Neuronal stem cell (in vitro differentiated cells): ENCODE measurements around the gene CFAP99.

Experiments used
- DNase-seq: peaks from one replicate; pipeline ENCODE4 v3.0.0-alpha.2; 2013; ENCODE audit warnings: low spot score
- H2AFZ ChIP-seq: one replicate; pipeline ENCODE4 v1.6.1; 2013; ENCODE audit warnings: mild to moderate bottlenecking, low read length, inconsistent platforms
- H2AK5ac ChIP-seq: 2 replicates; pipeline ENCODE4 v1.6.1; 2013; ENCODE audit warnings: low read depth, mild to moderate bottlenecking, inconsistent platforms, low read length, moderate library complexity, mixed read lengths
- H2BK120ac ChIP-seq: 2 replicates; pipeline ENCODE4 v1.6.1; 2013; ENCODE audit warnings: low read depth, mild to moderate bottlenecking, inconsistent platforms, low read length, moderate library complexity, mixed read lengths
- H2BK12ac ChIP-seq: one replicate; pipeline ENCODE4 v1.6.1; 2013; ENCODE audit warnings: low read length, inconsistent platforms
- H2BK15ac ChIP-seq: 2 replicates; pipeline ENCODE4 v1.6.1; 2013; ENCODE audit warnings: mild to moderate bottlenecking, low read length, inconsistent platforms, mixed read lengths
- H2BK5ac ChIP-seq: one replicate; pipeline ENCODE4 v1.6.1; 2013; ENCODE audit warnings: inconsistent platforms, mild to moderate bottlenecking, low read length, moderate library complexity
- H3K14ac ChIP-seq: one replicate; pipeline ENCODE4 v1.6.1; 2013; ENCODE audit warnings: low read length, inconsistent platforms
- H3K18ac ChIP-seq: 2 replicates; pipeline ENCODE4 v1.6.1; 2013; ENCODE audit warnings: low read length, inconsistent platforms
- H3K23ac ChIP-seq: 2 replicates; pipeline ENCODE4 v1.6.1; 2013; ENCODE audit warnings: low read depth, mild to moderate bottlenecking, mixed read lengths, low read length, inconsistent platforms; ENCODE audit not compliant: poor library complexity
- H3K27ac ChIP-seq: replicated peaks from 3 replicates; pipeline ENCODE4 v1.5.1; 2013; ENCODE audit warnings: low read length, inconsistent platforms
- H3K27me3 ChIP-seq, 3 experiments: 2 replicates each; pipeline ENCODE4 v1.6.1; 2013; ENCODE audit warnings: low read length in 3 of 3, mild to moderate bottlenecking in 2 of 3, inconsistent platforms in 1 of 3, low read depth in 1 of 3, mixed read lengths in 1 of 3, moderate library complexity in 1 of 3; ENCODE audit not compliant: control insufficient read depth in 3 of 3, insufficient read depth in 3 of 3
- H3K36me3 ChIP-seq, 2 donors: replicated peaks in 1 of 2; 2 replicates each; pipeline ENCODE4 v1.6.1; 2013; ENCODE audit warnings: low read length in 2 of 2; ENCODE audit not compliant: control insufficient read depth in 2 of 2, insufficient read depth in 2 of 2
- H3K4ac ChIP-seq: 2 replicates; pipeline ENCODE4 v1.6.1; 2013; ENCODE audit warnings: inconsistent platforms, mild to moderate bottlenecking, low read length, moderate library complexity
- H3K4me1 ChIP-seq, 2 donors: 1 replicate in 1 of 2; 2 replicates in 1 of 2; pipeline ENCODE4 v1.6.1; 2013; ENCODE audit warnings: low read length in 2 of 2, low read depth in 1 of 2; ENCODE audit not compliant: control insufficient read depth in 2 of 2, insufficient read depth in 1 of 2
- H3K4me2 ChIP-seq: one replicate; pipeline ENCODE4 v1.6.1; 2013; ENCODE audit warnings: mild to moderate bottlenecking, low read length, inconsistent platforms; ENCODE audit not compliant: insufficient read depth, poor library complexity, severe bottlenecking
- H3K4me3 ChIP-seq, 2 donors: 2 replicates each; pipeline ENCODE4 v1.5.1; 2013; ENCODE audit warnings: low read length in 2 of 2, mild to moderate bottlenecking in 2 of 2, inconsistent platforms in 1 of 2, moderate library complexity in 1 of 2
- H3K79me1 ChIP-seq: one replicate; pipeline ENCODE4 v1.6.1; 2013; ENCODE audit warnings: low read depth, mild to moderate bottlenecking, inconsistent platforms, low read length, moderate library complexity
- H3K9ac ChIP-seq: one replicate; pipeline ENCODE4 v1.6.1; 2013; ENCODE audit warnings: mild to moderate bottlenecking, low read depth, low read length, inconsistent platforms; ENCODE audit not compliant: poor library complexity
- H3K9me3 ChIP-seq, 2 donors: replicated peaks in 1 of 2; 2 replicates each; pipeline versions ENCODE3 to v1.6.1; 2013; ENCODE audit warnings: low read length in 2 of 2, mild to moderate bottlenecking in 2 of 2, inconsistent platforms in 1 of 2, low read depth in 1 of 2, mixed read lengths in 1 of 2, moderate library complexity in 1 of 2; ENCODE audit not compliant: control insufficient read depth in 2 of 2, insufficient read depth in 1 of 2
- H4K8ac ChIP-seq: one replicate; pipeline ENCODE4 v1.6.1; 2013; ENCODE audit warnings: low read depth, mild to moderate bottlenecking, inconsistent platforms, low read length, moderate library complexity
- H4K91ac ChIP-seq: one replicate; pipeline ENCODE4 v1.6.1; 2013; ENCODE audit warnings: low read length, low read depth, mild to moderate bottlenecking, inconsistent platforms; ENCODE audit not compliant: poor library complexity
- WGBS, 2 donors: extraction: QIAGEN DNeasy Blood & Tissue Kit; methylation state at CpG; one replicate each; pipeline ENCODE4 v1.1.7; 2013; ENCODE audit warnings: missing lambda C conversion rate in 2 of 2, mixed read lengths in 1 of 2; ENCODE audit not compliant: insufficient read length in 2 of 2, insufficient replicate concordance in 1 of 2; ENCODE audit errors: extremely low coverage in 2 of 2; 5-methylcytosine and 5-hydroxymethylcytosine counted together

CFAP99 gene

GRCh38 chr4:2501034-2501594, 82.4 kb downstream of the CFAP99 start:
- DNase-seq = no peak
- H3K9ac ChIP-seq = peak overlapping the region; percentile 24
- H3K4ac ChIP-seq = no peak overlapping the region
- peaks cover 44 to 90% of the 10 kb centered on the region in 2 donors for H3K36me3 ChIP-seq
- no CpG with 5 or more reads among the region's 7 CpGs for WGBS, 2 donors
- H2AFZ ChIP-seq = no peak overlapping the region
- no peak overlapping the region for H4K8ac ChIP-seq
- H3K4me2 ChIP-seq = no peak overlapping the region
- H3K4me1 ChIP-seq = no peaks in the 10 kb centered on the region
- no peaks in the 10 kb centered on the region for H3K27me3 ChIP-seq
- H3K27ac ChIP-seq = no peak overlapping the region
- no peak overlapping the region for H2BK12ac ChIP-seq
- no peak overlapping the region for H3K23ac ChIP-seq
- no peak overlapping the region for H2AK5ac ChIP-seq
- H3K79me1 ChIP-seq = peaks cover 6% of the 10 kb centered on the region
- H2BK5ac ChIP-seq = no peak overlapping the region
- H2BK15ac ChIP-seq = no peak overlapping the region
- H3K4me3 ChIP-seq = no peak overlapping the region
- no peak overlapping the region for H3K18ac ChIP-seq
- no peak overlapping the region for H3K14ac ChIP-seq
- no peak overlapping the region for H4K91ac ChIP-seq
- no peaks in the 10 kb centered on the region for H3K9me3 ChIP-seq
- H2BK120ac ChIP-seq = no peak overlapping the region

- Histone ChIP-seq H3K4me3 (no peak overlapping the region), H3K23ac (no peak overlapping the region), H2BK120ac (no peak overlapping the region), H3K27me3 (no peaks in the 10 kb centered on the region), H3K79me1 (peaks cover 5% of the 10 kb centered on the region), H2BK12ac (no peak overlapping the region), H2AK5ac (no peak overlapping the region), H3K14ac (no peak overlapping the region), H2BK5ac (no peak overlapping the region), H3K9ac (no peak overlapping the region), H2AFZ (no peak overlapping the region), H3K4me2 (no peak overlapping the region), H4K8ac (no peak overlapping the region), H3K9me3 (no peaks in the 10 kb centered on the region), H4K91ac (no peak overlapping the region), H3K27ac (no peak overlapping the region), H3K4ac (no peak overlapping the region), H3K36me3 (peaks cover 34 to 87% of the 10 kb centered on the region in 2 donors), H3K4me1 (no peaks in the 10 kb centered on the region), H3K18ac (no peak overlapping the region), H2BK15ac (no peak overlapping the region)
- no CpG with 5 or more reads among the region's 5 CpGs for WGBS, 2 donors
- DNase-seq = no peak
Measured at GRCh38 chr4:2503809-2504208, 85.1 kb downstream of the CFAP99 start.

- no peak overlapping the region for H2AK5ac ChIP-seq
- H3K36me3 ChIP-seq = peaks cover 38 to 84% of the 10 kb centered on the region in 2 donors
- H3K79me1 ChIP-seq = no peaks in the 10 kb centered on the region
- no peak overlapping the region for H3K4me2 ChIP-seq
- no peak overlapping the region for H2BK15ac ChIP-seq
- no peak overlapping the region for H2AFZ ChIP-seq
- H3K9me3 ChIP-seq = no peaks in the 10 kb centered on the region
- no peaks in the 10 kb centered on the region for H3K4me1 ChIP-seq
- no peak overlapping the region for H3K9ac ChIP-seq
- H3K27ac ChIP-seq = no peak overlapping the region
- no peak for DNase-seq
- H3K23ac ChIP-seq = no peak overlapping the region
- H3K27me3 ChIP-seq = no peaks in the 10 kb centered on the region
- no peak overlapping the region for H2BK12ac ChIP-seq
- no peak overlapping the region for H4K91ac ChIP-seq
- H3K18ac ChIP-seq = no peak overlapping the region
- no peak overlapping the region for H2BK5ac ChIP-seq
- WGBS, 2 donors = no CpG with 5 or more reads among the region's 4 CpGs
- H3K14ac ChIP-seq = no peak overlapping the region
- no peak overlapping the region for H4K8ac ChIP-seq
- H3K4me3 ChIP-seq = no peak overlapping the region
- H2BK120ac ChIP-seq = no peak overlapping the region
- no peak overlapping the region for H3K4ac ChIP-seq
Measured at GRCh38 chr4:2507259-2507658, 88.5 kb downstream of the CFAP99 start.

GRCh38 chr4:2507855-2508254, 89.1 kb downstream of the CFAP99 start:
- DNase-seq = no peak
- Histone ChIP-seq H3K23ac (no peak overlapping the region), H2BK15ac (no peak overlapping the region), H3K4ac (no peak overlapping the region), H3K14ac (no peak overlapping the region), H3K9me3 (no peaks in the 10 kb centered on the region), H3K4me1 (no peaks in the 10 kb centered on the region), H2AK5ac (no peak overlapping the region), H3K79me1 (no peaks in the 10 kb centered on the region), H3K27ac (no peak overlapping the region), H4K91ac (no peak overlapping the region), H4K8ac (no peak overlapping the region), H2BK12ac (no peak overlapping the region), H3K9ac (no peak overlapping the region), H2BK120ac (no peak overlapping the region), H3K18ac (no peak overlapping the region), H3K4me3 (no peak overlapping the region), H3K4me2 (no peak overlapping the region), H2AFZ (no peak overlapping the region), H2BK5ac (no peak overlapping the region), H3K36me3 (peaks cover 43 to 87% of the 10 kb centered on the region in 2 donors), H3K27me3 (no peaks in the 10 kb centered on the region)
- WGBS, 2 donors = no CpG with 5 or more reads among the region's 7 CpGs
